Upper lobe of left lung (tissue), 4 donors: Measurements from ENCODE around the gene RSF1.

Experiments used
- POLR2AphosphoS5 ChIP-seq, 2 donors: sonication (generic); formaldehyde crosslinking; IDR thresholded peaks; one replicate each; pipeline ENCODE4 v1.5.1; 2017; ENCODE audit warnings: antibody characterized with exemption in 2 of 2
- TF ChIP-seq, protein P1 (sequence below), 6 experiments: fragments of 450-650 bp in 4 of 6; fragments of 200-600 bp in 2 of 6; sonication (generic) in 2 of 6; IDR thresholded peaks; one replicate each; pipeline ENCODE4 v1.5.1; 2016 to 2019; ENCODE audit warnings: antibody characterized with exemption in 6 of 6

DNA sequence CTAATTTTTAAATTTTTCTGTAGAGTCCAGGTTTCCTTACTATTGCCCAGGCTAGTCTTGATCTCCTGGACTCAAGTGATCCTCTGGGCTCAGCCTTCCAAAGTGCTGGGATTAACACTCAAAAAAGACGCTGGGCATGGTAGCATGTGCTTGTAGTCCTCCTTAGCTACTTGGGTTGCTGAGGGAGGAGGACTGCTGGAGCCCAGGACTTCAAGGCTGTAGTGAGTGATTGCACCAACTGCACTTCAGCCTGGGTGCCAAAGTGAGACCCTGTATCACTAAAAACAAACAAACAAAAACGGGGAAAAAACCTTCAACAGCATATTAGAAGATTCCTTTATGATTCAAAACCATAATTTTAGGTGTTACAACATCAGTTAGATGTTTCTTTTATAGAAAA lies 44.6 kb downstream of the RSF1 start:
- TF ChIP-seq, protein P1, sequence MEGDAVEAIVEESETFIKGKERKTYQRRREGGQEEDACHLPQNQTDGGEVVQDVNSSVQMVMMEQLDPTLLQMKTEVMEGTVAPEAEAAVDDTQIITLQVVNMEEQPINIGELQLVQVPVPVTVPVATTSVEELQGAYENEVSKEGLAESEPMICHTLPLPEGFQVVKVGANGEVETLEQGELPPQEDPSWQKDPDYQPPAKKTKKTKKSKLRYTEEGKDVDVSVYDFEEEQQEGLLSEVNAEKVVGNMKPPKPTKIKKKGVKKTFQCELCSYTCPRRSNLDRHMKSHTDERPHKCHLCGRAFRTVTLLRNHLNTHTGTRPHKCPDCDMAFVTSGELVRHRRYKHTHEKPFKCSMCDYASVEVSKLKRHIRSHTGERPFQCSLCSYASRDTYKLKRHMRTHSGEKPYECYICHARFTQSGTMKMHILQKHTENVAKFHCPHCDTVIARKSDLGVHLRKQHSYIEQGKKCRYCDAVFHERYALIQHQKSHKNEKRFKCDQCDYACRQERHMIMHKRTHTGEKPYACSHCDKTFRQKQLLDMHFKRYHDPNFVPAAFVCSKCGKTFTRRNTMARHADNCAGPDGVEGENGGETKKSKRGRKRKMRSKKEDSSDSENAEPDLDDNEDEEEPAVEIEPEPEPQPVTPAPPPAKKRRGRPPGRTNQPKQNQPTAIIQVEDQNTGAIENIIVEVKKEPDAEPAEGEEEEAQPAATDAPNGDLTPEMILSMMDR (IDR thresholded peaks at IDR 0.05), result no peak
- no peak for TF ChIP-seq POLR2AphosphoS5 (IDR thresholded peaks at IDR 0.05)
